GM20000 (cell line): ENCODE results near the gene TMEM150C.

ENCODE experiments used
- DNase-seq: peaks from one replicate; pipeline ENCODE4 v3.0.0; 2012; ENCODE audit warnings: low spot score
- CTCF ChIP-seq: IDR thresholded peaks from 2 replicates; pipeline ENCODE4 v1.5.1; 2012; ENCODE audit warnings: mild to moderate bottlenecking, control low read depth; ENCODE audit errors: extremely low read depth, missing control alignments

Gene TMEM150C

DNA sequence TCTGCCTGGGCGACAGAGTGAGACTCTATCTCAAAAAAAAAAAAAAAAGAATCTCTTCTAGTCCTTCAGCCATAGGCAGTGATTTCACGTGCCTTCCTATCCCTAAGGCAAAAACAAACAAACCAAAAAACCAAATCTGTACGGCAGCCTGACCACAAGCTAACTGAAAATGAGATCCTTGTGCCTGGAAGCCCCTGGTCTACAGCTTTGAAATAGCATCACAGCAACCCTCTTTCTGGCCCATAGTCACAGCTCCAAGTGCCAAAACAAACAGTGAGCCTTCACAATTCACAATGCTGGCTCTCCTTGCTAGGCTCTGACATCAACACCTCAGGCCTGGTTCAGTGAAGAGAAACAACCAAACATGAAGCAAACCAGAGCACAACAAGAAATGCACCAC is 46.1 kb downstream of the TMEM150C start:
- no peak for DNase-seq
- TF ChIP-seq CTCF: no peak

DNA sequence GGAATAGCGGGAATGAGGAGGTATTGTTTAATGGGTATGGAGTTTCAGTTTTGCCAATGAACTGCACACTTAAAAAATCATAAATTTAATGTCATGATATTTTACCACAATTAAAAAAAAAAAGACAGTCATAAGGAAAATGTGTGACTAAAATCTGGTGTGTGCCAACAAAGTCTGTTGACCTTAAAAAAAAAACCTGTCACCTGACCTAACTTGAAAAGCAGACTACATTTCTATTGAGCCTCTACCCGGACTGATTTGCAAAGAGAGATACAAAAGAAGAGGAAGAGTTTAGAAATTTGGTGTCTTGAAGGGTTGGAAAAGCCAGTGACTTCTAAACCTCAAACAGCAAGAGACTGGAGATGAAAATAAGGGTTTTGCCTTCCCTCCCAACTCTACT is 48.4 kb downstream of the TMEM150C start:
- no peak for TF ChIP-seq CTCF
- DNase-seq: no peak

GRCh38 chr4:82510216-82510615 is 51.6 kb downstream of the TMEM150C start:
- no peak for TF ChIP-seq CTCF
- DNase-seq: no peak

GRCh38 chr4:82508806-82509428 is 52.9 kb downstream of the TMEM150C start:
- no peak for TF ChIP-seq CTCF
- no peak for DNase-seq

GRCh38 chr4:82508011-82508410 is 53.8 kb downstream of the TMEM150C start:
- no peak for TF ChIP-seq CTCF
- no peak for DNase-seq

GRCh38 chr4:82501154-82501442 is 60.7 kb downstream of the TMEM150C start:
- TF ChIP-seq CTCF: no peak

GRCh38 chr4:82500435-82501153 is 61.2 kb downstream of the TMEM150C start:
- TF ChIP-seq CTCF: no peak
- DNase-seq: no peak

More at GRCh38 chr4:82501154-82501442, 60.7 kb downstream of the TMEM150C start:
- DNase-seq: no peak
